Fibroblast of skin of left quadriceps (primary cell): Measurements from ENCODE around the gene PRKD1.
"Not testable (repeated sequence)": the region's sequence is repeated elsewhere in the genome, so short reads cannot be mapped to it uniquely, and the experiment has no call there.

Experiments used
- DNase-seq, 2 experiments: peaks; one replicate each; pipeline ENCODE4 v3.0.0-alpha.2; 2013; ENCODE audit warnings: low read depth in 2 of 2

PRKD1 gene

GRCh38 chr14:29900609-29901350 lies 26.9 kb downstream of the PRKD1 start:
- DNase-seq: no peak

GRCh38 chr14:29898470-29898869 lies 29.2 kb downstream of the PRKD1 start:
- no peak for DNase-seq

- DNase-seq: no peak
These were observed 30.5 kb downstream of the PRKD1 start for GRCh38 chr14:29897181-29897580.

- no peak for DNase-seq
These were observed 31.3 kb downstream of the PRKD1 start for GRCh38 chr14:29896354-29896821.

GRCh38 chr14:29895591-29896083 lies 32.0 kb downstream of the PRKD1 start:
- no peak for DNase-seq

- DNase-seq: no peak
These were observed 33.7 kb downstream of the PRKD1 start for GRCh38 chr14:29893989-29894388.

- DNase-seq: no peak
These were observed 35.3 kb downstream of the PRKD1 start for GRCh38 chr14:29892327-29892726.

- DNase-seq: no peak
These were observed 41.7 kb downstream of the PRKD1 start for GRCh38 chr14:29885988-29886387.

GRCh38 chr14:29868000-29868399 lies 59.6 kb downstream of the PRKD1 start:
- peak; percentile 41 for DNase-seq

- DNase-seq: no peak
These were observed 62.3 kb downstream of the PRKD1 start for GRCh38 chr14:29865299-29865698.

GRCh38 chr14:29861996-29862395 lies 65.7 kb downstream of the PRKD1 start:
- DNase-seq: no peak

GRCh38 chr14:29858299-29858698 lies 69.3 kb downstream of the PRKD1 start:
- DNase-seq: no peak

- no peak for DNase-seq
These were observed 70.1 kb downstream of the PRKD1 start for GRCh38 chr14:29857551-29857950.

GRCh38 chr14:29856516-29856915 lies 71.1 kb downstream of the PRKD1 start:
- no peak for DNase-seq

- not testable (repeated sequence) for DNase-seq
These were observed 74.0 kb downstream of the PRKD1 start for GRCh38 chr14:29853691-29854090.

- DNase-seq: no peak
These were observed 74.4 kb downstream of the PRKD1 start for GRCh38 chr14:29853272-29853671.

- DNase-seq: peak; percentile 12 to 22
These were observed 76.2 kb downstream of the PRKD1 start for GRCh38 chr14:29851397-29851796.

GRCh38 chr14:29847056-29847380 lies 80.6 kb downstream of the PRKD1 start:
- no peak for DNase-seq

- no peak for DNase-seq
These were observed 81.2 kb downstream of the PRKD1 start for GRCh38 chr14:29846339-29847055.

- DNase-seq: no peak
These were observed 83.7 kb downstream of the PRKD1 start for GRCh38 chr14:29843981-29844380.

- no peak for DNase-seq
These were observed 85.4 kb downstream of the PRKD1 start for GRCh38 chr14:29842228-29842627.

GRCh38 chr14:29840369-29840892 lies 87.2 kb downstream of the PRKD1 start:
- DNase-seq: not testable (repeated sequence)

- DNase-seq: not testable (repeated sequence)
These were observed 88.0 kb downstream of the PRKD1 start for GRCh38 chr14:29839691-29840090.
